Psoas muscle (tissue), 8 donors: ENCODE measurements around the gene TMEM80. TPM values are rescaled to one million over a fixed set of nuclear protein-coding genes. Genes with fewer than 3 reads are reported as not detected.
A peak's percentile ranks its signal among the peaks of the same experiment; 100 is the strongest.

Experiments
- ATAC-seq, 4 donors: fragments of 200-7000 bp; cut with Tn5 transposase; one replicate each; pipeline ENCODE4 v1.9.1; 2020; ENCODE audit warnings: moderate library complexity in 3 of 4, mild to moderate bottlenecking in 2 of 4
- DNase-seq, 2 donors: peaks; one replicate each; pipeline ENCODE4 v3.0.0-alpha.2; 2020
- H3K27ac ChIP-seq: fragments of 200-600 bp; one replicate; pipeline ENCODE4 v1.8.0; 2022
- H3K27me3 ChIP-seq, 3 donors: fragments of 200-600 bp in 1 of 3; one replicate each; pipeline versions ENCODE4 v1.6.1 to v1.8.0; 2013 to 2022; ENCODE audit warnings: low read length in 2 of 3, mild to moderate bottlenecking in 2 of 3, moderate library complexity in 1 of 3; ENCODE audit not compliant: insufficient read depth in 3 of 3
- H3K36me3 ChIP-seq, 2 donors: fragments of 200-600 bp in 1 of 2; one replicate each; pipeline versions ENCODE4 v1.6.1 to v1.8.0; 2013 to 2022; ENCODE audit warnings: low read depth in 1 of 2, mild to moderate bottlenecking in 1 of 2, moderate library complexity in 1 of 2; ENCODE audit not compliant: insufficient read depth in 1 of 2
- H3K4me1 ChIP-seq: fragments of 200-600 bp; one replicate; pipeline ENCODE4 v1.8.0; 2022
- H3K4me3 ChIP-seq: fragments of 200-600 bp; one replicate; pipeline ENCODE4 v1.8.0; 2022; ENCODE audit warnings: mild to moderate bottlenecking
- H3K9me3 ChIP-seq: fragments of 200-600 bp; one replicate; pipeline ENCODE4 v1.8.0; 2022
- CTCF ChIP-seq: fragments of 200-600 bp; IDR thresholded peaks from one replicate; pipeline ENCODE4 v1.8.0; 2022; ENCODE audit warnings: antibody characterized with exemption
- WGBS, 3 donors: extraction: QIAGEN DNeasy Blood & Tissue Kit; methylation state at CpG; one replicate each; pipeline versions ENCODE4 v1.1.6 to v1.1.7; 2013; 5-methylcytosine and 5-hydroxymethylcytosine counted together
- intact Hi-C, 2 donors: fragments of 100-400 bp; cut with DNase I; formaldehyde crosslinking; loops; one replicate each; pipeline versions ENCODE4 v1.11.0 to v1.14.2; 2022
- polyA plus RNA-seq, 3 donors: library from polyadenylated mRNA; stranded (reverse); fragments of 200-250 nt; gene quantifications; one replicate each; pipeline ENCODE4 v1.2.3, GENCODE V29; 2013
- total RNA-seq, 4 donors: library from RNA; stranded (reverse); fragmentation: NEBNext Ultra II Directional in 2 of 4; extraction: Animal tissue kit (Norgen Biotek cat#: 25700) in 2 of 4; gene quantifications; one replicate each; pipeline versions ENCODE4 v1.2.1 to v1.2.4, GENCODE V29; 2021 to 2023
- donor health status: healthy with polysubstance abuse.
- donor health status: DM: no; HTN: no; CAD: no; lungs with moderate emphysema.
- donor health status: Bipolar disorder and iron deficiency.
- donor health status: healthy.
- donor health status: DM: yes; HTN: yes; CAD: no.
- donor health status: DM: no; HTN: no; CAD: no.
- donor health status: DM: no; HTN: no; CAD: no.
- donor health status: DM: yes; HTN: yes; CAD: no.

TMEM80 gene
- total and polyA plus RNA-seq, 7 donors, result 5.9 to 16.3 (median 10.1) TPM

GRCh38 chr11:726278-727220 lies 30.9 kb downstream of the TMEM80 start:
- H3K4me3 ChIP-seq, result peak overlapping the region; percentile 40
- no peaks in the 10 kb centered on the region for H3K36me3 ChIP-seq
- WGBS, 3 donors, result 10 to 13% (median 13%) methylated on average over 47 to 61 of the region's 61 CpGs
- TF ChIP-seq CTCF, result no peak
- H3K27ac ChIP-seq, result no peak overlapping the region
- ATAC-seq (no peak), DNase-seq (peak; percentile 47 to 64)
- no peaks in the 10 kb centered on the region for H3K9me3 ChIP-seq
- H3K27me3 ChIP-seq, result peaks cover 0 to 53% (median 24%) of the 10 kb centered on the region in 3 donors
- peaks cover 11% of the 10 kb centered on the region for H3K4me1 ChIP-seq
- intact Hi-C loops, result no loop called here

- H3K4me1 ChIP-seq, result peaks cover 11% of the 10 kb centered on the region
- peaks cover 0 to 46% (median 17%) of the 10 kb centered on the region in 3 donors for H3K27me3 ChIP-seq
- 75 to 90% (median 90%) methylated on average over 12 of the region's 12 CpGs for WGBS, 3 donors
Measured at GRCh38 chr11:727281-727701, 31.7 kb downstream of the TMEM80 start.

GRCh38 chr11:727859-728748 lies 32.5 kb downstream of the TMEM80 start:
- Histone ChIP-seq H3K9me3 (no peaks in the 10 kb centered on the region), H3K36me3 (no peaks in the 10 kb centered on the region), H3K4me3 (no peak overlapping the region), H3K27me3 (peaks cover 0 to 40% (median 13%) of the 10 kb centered on the region in 3 donors), H3K27ac (peak overlapping the region; percentile 46), H3K4me1 (peaks cover 11% of the 10 kb centered on the region)
- ATAC-seq, result peak; percentile 90 to 96 (median 94)
- intact Hi-C loops, result no loop called here
- WGBS, 3 donors, result 23 to 26% (median 25%) methylated on average over 30 to 31 of the region's 31 CpGs
- peak; percentile 97 for TF ChIP-seq CTCF
- DNase-seq, result peak; percentile 88 to 92

More at GRCh38 chr11:727281-727701, 31.7 kb downstream of the TMEM80 start:
- no peaks in the 10 kb centered on the region for H3K36me3 ChIP-seq
- intact Hi-C loops, result no loop called here
- no peak overlapping the region for H3K4me3 ChIP-seq
- DNase-seq (no peak), ATAC-seq (no peak)
- H3K27ac ChIP-seq, result peak overlapping the region; percentile 46
- no peaks in the 10 kb centered on the region for H3K9me3 ChIP-seq
- TF ChIP-seq CTCF, result no peak

GRCh38 chr11:728901-729491 lies 33.4 kb downstream of the TMEM80 start:
- TF ChIP-seq CTCF, result no peak
- H3K27me3 ChIP-seq, result peaks cover 0 to 32% (median 13%) of the 10 kb centered on the region in 3 donors

More at GRCh38 chr11:728901-729491, 33.4 kb downstream of the TMEM80 start:
- Histone ChIP-seq H3K9me3 (no peaks in the 10 kb centered on the region), H3K27ac (no peak overlapping the region), H3K4me1 (peaks cover 11% of the 10 kb centered on the region), H3K4me3 (no peak overlapping the region), H3K36me3 (no peaks in the 10 kb centered on the region)
- DNase-seq (no peak), ATAC-seq (no peak)
- intact Hi-C loops, result no loop called here
- 81 to 84% (median 82%) methylated on average over 15 of the region's 15 CpGs for WGBS, 3 donors
